Measurements from ENCODE around the gene GDPD3. TPM values are rescaled to one million over a fixed set of nuclear protein-coding genes. Genes with fewer than 3 reads are reported as not detected.

The GDPD3 gene
- total and polyA plus RNA-seq, 2 of the 13 experiments (the other 11 are each of a cell fraction or from before 2014, with no cell fraction given) = 18.7 to 20.6 TPM

DNA sequence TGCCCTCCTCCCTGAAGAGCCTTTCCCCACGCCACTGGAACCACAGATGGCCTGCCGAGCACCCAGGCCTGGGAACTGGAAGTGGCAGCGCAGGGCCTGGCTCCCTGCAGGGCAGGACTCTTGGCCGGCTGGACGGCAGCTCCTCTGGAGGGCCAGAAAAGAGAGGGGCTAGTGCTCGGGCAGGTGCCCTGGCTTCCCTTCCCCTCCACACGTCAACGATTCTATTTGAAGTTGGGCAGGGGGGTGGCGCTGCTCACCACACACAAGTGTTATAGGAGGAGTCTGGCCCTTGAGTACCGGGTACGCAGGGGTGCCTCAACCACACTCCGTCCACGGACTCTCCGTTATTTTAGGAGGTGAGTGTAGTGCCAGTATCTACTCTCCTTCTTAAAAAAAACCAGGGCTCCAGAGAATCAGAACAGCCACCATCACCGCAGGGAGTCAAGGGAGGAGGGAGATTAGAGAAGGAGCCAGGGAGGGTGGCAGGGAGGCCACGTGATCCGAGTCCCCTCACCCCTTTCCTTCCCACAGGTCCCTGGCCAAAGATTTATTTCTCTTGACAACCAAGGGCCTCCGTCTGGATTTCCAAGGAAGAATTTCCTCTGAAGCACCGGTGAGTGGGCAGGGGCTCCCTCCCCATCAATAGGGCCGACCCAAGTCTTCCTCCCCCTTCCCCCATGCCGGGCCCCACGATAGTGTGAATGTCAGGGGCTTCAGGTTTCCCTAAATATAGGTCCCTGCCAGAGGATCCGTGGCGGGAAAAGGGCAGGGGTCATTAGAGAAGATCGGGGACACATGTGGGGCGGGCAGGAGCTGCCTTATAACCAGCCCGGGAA is 49.2 kb downstream of the GDPD3 start (continued):
- TF ChIP-seq ZNF7 (CRISPR knock-in tag; IDR thresholded peaks at IDR 0.05) = no peak
- TF ChIP-seq POGZ (CRISPR knock-in tag; IDR thresholded peaks at IDR 0.05) = peak; percentile 61; the same call in 1 of the 2 replicates
- TF ChIP-seq RBAK (CRISPR knock-in tag; IDR thresholded peaks at IDR 0.05) = no peak
- no peak for TF ChIP-seq ZNF207 (IDR thresholded peaks at IDR 0.05; ENCODE audit: borderline replicate concordance)
- peak; percentile 84 for TF ChIP-seq ZNF619 (CRISPR knock-in tag; IDR thresholded peaks at IDR 0.05)
- TF ChIP-seq SRSF9 (IDR thresholded peaks at IDR 0.05; ENCODE audit: borderline replicate concordance, insufficient read depth, low read depth, low read length, poor library complexity, severe bottlenecking) = no peak
- TF ChIP-seq MTF1 (CRISPR knock-in tag; IDR thresholded peaks at IDR 0.05) = 0 out of 2 replicates have a peak, but pooled peaks have one; percentile 26
- no peak for TF ChIP-seq ZNF296 (CRISPR knock-in tag; conservative IDR thresholded peaks at IDR 0.05)
- TF ChIP-seq, protein P1, sequence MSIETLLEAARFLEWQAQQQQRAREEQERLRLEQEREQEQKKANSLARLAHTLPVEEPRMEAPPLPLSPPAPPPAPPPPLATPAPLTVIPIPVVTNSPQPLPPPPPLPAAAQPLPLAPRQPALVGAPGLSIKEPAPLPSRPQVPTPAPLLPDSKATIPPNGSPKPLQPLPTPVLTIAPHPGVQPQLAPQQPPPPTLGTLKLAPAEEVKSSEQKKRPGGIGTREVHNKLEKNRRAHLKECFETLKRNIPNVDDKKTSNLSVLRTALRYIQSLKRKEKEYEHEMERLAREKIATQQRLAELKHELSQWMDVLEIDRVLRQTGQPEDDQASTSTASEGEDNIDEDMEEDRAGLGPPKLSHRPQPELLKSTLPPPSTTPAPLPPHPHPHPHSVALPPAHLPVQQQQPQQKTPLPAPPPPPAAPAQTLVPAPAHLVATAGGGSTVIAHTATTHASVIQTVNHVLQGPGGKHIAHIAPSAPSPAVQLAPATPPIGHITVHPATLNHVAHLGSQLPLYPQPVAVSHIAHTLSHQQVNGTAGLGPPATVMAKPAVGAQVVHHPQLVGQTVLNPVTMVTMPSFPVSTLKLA (IDR thresholded peaks at IDR 0.05) = no peak
- no peak for TF ChIP-seq GMEB1 (CRISPR knock-in tag; IDR thresholded peaks at IDR 0.05; ENCODE audit: borderline replicate concordance)
- TF ChIP-seq, protein P2, sequence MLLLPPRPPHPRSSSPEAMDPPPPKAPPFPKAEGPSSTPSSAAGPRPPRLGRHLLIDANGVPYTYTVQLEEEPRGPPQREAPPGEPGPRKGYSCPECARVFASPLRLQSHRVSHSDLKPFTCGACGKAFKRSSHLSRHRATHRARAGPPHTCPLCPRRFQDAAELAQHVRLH (CRISPR knock-in tag; IDR thresholded peaks at IDR 0.05; ENCODE audit: borderline replicate concordance, low read depth) = peak; percentile 74; the same call in 1 of the 2 replicates
- TF ChIP-seq MAZ (IDR thresholded peaks at IDR 0.05; ENCODE audit: borderline replicate concordance, low read depth, low read length) = no peak
- TF ChIP-seq MAZ (CRISPR knock-in tag; IDR thresholded peaks at IDR 0.05; ENCODE audit: low read depth) = 0 out of 2 replicates have a peak, but pooled peaks have one; percentile 39
- no peak for TF ChIP-seq SMAD3 (CRISPR knock-in tag; IDR thresholded peaks at IDR 0.05)
- peak; percentile 97 for TF ChIP-seq POLR2G (IDR thresholded peaks at IDR 0.05; ENCODE audit: low read depth, low read length)
- TF ChIP-seq ZNF614 (CRISPR knock-in tag; IDR thresholded peaks at IDR 0.05; ENCODE audit: borderline replicate concordance) = peak; percentile 85; the same call in 1 of the 2 replicates
- TF ChIP-seq, protein P3, sequence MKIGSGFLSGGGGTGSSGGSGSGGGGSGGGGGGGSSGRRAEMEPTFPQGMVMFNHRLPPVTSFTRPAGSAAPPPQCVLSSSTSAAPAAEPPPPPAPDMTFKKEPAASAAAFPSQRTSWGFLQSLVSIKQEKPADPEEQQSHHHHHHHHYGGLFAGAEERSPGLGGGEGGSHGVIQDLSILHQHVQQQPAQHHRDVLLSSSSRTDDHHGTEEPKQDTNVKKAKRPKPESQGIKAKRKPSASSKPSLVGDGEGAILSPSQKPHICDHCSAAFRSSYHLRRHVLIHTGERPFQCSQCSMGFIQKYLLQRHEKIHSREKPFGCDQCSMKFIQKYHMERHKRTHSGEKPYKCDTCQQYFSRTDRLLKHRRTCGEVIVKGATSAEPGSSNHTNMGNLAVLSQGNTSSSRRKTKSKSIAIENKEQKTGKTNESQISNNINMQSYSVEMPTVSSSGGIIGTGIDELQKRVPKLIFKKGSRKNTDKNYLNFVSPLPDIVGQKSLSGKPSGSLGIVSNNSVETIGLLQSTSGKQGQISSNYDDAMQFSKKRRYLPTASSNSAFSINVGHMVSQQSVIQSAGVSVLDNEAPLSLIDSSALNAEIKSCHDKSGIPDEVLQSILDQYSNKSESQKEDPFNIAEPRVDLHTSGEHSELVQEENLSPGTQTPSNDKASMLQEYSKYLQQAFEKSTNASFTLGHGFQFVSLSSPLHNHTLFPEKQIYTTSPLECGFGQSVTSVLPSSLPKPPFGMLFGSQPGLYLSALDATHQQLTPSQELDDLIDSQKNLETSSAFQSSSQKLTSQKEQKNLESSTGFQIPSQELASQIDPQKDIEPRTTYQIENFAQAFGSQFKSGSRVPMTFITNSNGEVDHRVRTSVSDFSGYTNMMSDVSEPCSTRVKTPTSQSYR (CRISPR knock-in tag; IDR thresholded peaks at IDR 0.05; ENCODE audit: borderline replicate concordance) = no peak
- TF ChIP-seq ISL2 (CRISPR knock-in tag; IDR thresholded peaks at IDR 0.05) = no peak
- TF ChIP-seq ATF1 (CRISPR knock-in tag; IDR thresholded peaks at IDR 0.05) = peak; percentile 31; the same call in 1 of the 2 replicates
- no peak for TF ChIP-seq ATF7 (IDR thresholded peaks at IDR 0.05)
- no peak; the same call in 1 of the 2 replicates for TF ChIP-seq ATF7 (CRISPR knock-in tag; IDR thresholded peaks at IDR 0.05)
- TF ChIP-seq ZNF317 (CRISPR knock-in tag; IDR thresholded peaks at IDR 0.05) = peak; percentile 82
- peak; percentile 43 for TF ChIP-seq ZNF691 (CRISPR knock-in tag; IDR thresholded peaks at IDR 0.05; ENCODE audit: borderline replicate concordance, low read depth)

Data from HepG2 (cell line).